NCI-H187 treated with DMSO at 0.1 percent for 48 hours (cell line): ENCODE measurements around the gene STOML1.

Experiments
- DNase-seq: peaks from one replicate; lab custom pipeline; 2025; lab: John Stamatoyannopoulos, UW

The STOML1 gene

DNA sequence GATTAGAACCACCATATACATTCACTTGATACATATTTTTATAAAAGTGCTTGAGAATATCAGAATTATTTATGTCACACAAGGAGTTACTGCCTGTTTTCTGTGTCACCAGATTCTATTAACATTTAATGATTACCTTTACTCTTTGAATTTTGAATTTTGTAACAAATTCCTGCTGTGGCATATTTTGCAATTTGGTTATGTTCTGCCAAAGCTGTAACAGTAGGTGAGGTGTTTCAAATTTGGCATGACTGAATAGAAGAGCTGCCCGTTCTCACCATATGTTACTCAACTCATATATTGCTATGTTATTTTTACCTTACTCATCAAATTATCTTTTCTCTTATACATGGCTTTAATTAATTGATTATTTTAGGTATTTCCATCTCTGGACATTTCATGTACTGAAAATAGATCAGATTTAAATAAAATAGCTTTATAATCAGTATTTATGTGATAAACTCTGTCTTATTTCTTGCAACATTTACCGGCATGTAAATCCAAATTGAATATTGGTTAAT lies 21.3 kb upstream of the STOML1 start:
- no peak for DNase-seq

DNA sequence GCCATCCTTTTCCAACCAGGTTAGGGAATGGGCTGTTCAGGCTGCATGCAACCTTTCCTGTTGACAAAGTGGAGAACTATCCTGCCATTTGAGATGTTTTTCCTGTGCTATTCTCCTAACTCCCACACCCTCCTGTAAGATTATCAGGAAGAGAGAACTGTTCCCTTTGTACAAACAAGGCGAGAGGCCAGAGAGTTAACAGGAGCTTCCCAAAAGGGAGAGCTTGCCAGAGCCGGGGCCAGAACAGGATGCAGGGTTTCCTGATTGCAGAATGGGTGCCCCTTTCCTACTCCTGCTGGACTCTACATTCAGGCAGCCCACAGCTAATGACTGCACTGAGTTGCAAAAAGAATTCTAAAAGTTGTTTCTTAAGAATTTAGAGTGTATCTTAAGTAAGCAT lies 19.5 kb upstream of the STOML1 start:
- DNase-seq = no peak

DNA sequence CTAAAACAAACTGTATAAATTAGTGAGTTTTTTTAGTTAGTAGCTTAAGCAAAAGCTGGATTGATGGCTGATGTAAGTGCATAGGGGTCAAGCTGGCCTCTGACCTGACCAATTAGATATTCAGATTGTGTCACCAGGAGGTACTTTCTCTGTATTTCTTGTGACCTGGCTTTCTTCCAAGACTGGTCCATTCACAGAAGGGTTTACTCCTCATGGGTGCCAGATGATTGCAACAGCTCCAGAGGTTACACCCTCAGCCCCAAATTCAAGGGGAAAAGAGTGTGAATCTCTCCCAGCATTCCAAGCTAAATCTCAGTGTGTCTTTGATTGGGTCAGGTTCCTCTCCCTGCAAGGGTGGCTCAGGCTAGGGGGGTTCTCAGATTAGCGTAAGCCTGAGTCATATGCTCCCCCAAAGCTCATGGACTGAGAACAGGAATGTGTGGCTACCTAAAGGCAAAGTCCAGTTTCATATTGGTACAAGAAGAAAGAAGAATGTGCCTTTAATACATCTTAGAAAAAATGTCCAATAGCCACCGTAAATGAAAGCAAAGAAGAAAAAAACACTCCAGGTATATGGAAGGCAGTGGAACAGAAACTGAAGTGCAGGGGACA lies 18.9 kb upstream of the STOML1 start:
- DNase-seq = no peak

DNA sequence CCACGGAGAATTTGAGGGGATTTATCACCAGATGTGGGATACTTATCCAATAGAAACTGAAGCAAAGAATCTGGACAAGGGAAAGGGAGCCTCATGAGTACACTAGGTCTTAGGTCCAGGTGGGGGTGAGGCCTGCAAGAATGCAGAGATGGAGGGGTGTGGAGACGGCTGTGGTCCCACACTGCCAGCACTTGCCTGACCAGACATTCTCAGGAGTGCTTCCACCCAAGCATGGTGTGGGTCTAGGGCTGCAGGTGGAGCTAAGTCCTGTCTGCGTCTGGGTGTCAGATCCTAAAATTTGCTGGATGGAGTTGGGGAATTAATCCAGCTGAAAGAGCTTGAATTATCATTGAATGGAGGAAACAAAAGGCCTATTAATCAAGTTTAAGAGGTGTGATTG lies 16.8 kb upstream of the STOML1 start:
- DNase-seq = no peak

DNA sequence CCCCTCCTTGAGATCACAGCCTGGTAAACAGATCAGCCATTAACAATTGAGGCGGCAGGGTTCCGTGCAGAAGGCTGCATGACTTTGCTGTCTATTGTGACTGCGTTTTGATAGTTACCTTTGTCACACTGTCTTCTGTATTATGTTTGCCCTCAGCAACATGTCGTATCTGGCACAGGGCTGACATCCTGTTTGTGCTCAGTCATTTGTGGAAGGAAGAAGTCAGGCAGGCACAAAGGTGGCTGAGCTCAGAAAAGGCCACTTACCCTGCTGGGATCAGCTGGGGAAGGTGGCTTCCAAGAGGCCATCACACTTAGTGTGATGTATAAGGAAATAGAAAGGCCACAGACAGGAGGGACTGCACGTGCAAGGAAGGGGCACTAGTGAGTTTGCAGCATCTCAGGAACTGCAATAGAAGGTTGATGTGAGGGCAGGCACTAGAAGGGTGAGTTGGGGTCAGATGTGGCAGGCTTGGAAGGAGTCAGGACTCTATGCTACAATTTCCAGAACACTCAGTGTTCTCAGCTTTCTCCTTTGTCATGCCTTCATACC lies 15.8 kb upstream of the STOML1 start:
- DNase-seq = no peak

DNA sequence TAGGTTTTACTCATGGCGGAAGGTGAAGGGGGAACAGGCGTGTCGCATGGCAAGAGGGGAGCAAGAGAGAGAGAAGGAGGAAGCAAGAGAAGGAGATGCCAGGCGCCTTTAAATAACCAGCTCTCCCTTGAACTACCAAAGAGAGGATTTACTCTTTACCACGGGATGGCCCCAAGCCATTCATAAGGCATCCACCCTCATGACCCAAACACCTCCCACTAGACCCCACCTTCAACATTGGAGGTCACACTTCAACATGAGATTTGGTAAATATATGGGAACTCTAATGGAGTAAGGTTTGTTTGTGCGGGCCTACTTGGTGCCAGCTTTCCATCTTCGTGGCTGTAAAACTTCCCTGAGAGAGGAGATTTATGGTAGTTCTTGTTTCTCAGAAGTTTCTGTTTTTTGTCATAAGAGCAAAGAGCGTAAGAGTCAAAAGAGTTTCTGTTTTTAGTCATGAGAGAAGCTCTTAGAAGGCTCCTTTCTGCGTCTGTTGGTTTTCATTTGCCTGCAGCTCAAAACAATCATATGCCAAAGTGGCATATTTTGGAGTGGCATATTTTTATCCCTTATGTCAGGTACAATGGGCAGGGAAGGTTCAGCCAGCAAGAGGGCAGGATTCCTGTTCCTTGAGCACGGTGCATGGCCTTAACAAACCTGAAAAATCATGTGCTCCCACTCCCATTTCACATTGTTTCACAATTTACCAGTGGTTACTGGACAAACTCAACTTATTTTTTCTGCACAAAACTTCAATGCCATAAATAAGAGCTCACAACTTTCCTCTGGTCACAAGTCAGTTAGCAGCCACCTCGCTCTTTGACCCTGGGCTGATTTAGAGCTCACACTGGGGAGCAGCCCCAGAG lies 14.9 kb upstream of the STOML1 start:
- no peak for DNase-seq

DNA sequence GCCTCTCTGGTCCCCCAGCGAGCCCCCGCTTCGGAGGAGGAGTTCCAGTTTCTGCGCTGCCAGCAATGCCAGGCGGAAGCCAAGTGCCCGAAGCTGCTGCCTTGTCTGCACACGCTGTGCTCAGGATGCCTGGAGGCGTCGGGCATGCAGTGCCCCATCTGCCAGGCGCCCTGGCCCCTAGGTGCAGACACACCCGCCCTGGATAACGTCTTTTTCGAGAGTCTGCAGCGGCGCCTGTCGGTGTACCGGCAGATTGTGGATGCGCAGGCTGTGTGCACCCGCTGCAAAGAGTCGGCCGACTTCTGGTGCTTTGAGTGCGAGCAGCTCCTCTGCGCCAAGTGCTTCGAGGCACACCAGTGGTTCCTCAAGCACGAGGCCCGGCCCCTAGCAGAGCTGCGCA lies 5.9 kb upstream of the STOML1 start:
- no peak for DNase-seq

DNA sequence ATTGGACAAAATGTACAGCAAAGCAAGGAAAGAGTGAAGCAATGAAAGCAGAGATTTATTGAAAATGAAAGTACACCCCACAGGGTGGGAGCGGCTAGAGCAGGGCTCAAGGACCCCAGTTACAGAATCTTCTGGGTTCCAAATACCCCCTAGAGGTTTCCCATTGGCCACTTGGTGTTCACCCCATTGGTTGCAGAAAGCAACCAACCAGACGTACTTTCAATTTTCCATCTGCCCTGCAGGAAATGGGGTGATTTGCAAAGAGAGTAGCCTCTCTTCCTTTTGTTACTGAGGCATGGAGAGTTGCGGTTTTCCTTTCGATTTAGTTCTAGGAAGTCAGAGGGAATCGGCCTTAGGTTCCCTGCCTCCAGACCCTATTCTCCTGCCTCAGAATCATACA lies 4.8 kb upstream of the STOML1 start:
- DNase-seq = peak; percentile 4

DNA sequence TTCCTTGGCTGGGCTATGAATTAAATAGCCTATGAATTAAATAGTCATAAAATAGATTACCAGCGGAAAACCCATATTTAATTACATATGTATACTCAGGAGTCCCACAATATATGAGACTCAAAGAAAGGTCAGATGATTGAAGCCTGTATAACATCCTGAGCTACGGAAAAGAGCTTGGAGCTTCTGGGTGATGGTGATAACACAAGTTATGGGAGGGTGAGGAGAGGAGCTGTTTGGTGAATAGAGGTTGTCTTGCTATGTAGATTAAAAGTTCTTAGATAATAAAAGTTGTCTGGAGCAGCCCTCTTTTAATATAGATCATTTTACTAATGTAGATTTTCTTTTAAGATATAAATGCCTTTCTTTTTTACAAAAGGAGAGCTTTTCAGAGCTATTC lies 4.2 kb upstream of the STOML1 start:
- DNase-seq = no peak

DNA sequence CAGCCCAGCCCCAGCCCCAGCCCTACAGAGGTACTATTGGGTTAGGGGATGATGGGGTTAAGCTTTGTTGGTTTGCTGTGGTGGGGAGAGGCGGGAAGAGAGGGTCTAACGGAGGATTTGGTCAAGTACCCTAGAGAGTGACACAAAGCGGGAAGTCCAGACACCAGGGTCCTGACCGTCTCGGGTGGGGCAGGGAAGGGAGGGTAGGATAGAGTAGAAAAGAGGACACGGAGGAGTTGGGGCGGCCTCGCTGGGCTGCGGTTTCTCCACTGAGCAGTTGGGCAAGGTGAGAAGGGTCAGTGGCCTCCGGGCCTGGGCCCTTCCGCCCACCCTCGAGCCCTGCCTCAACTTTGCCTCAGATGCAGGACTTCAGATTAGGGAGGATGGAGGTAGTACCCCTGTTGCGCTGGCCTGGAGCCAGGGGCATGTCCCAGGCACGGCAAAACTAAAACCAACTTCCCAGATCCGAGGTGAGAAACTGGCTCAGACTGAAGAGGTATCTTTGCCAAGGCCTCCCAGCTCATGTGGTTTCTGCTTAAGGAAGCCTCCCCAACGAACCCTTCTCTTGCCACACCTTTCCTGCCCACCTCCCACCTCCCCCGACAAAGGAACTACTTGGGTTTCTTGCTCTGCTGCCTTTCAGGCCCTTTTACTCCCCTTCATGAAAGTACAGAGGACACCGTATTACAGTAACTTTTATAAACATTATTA lies 3.0 kb upstream of the STOML1 start:
- no peak for DNase-seq

DNA sequence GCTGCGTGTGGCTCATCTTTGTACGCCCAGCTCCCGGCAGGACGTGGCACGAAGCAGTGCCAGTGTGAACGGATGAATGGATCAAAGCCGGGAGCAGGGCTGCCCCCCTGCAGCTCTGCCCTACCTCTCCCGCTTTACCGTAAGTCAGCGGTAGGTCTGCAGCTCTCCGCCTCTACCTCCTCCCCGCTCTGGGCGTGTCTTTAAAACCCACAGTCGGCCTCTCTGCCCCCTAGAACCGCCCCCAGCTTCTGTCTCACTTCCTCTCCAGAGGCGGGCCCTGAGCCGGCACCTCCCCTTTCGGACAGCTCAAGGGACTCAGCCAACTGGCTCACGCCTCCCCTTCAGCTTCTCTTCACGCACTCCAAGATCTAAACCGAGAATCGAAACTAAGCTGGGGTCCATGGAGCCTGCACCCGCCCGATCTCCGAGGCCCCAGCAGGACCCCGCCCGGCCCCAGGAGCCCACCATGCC lies 2.4 kb upstream of the STOML1 start, which contains the start of gene PML:
Gene PML, plus strand, starts transcription at position 304 of the 471 bp plus-strand sequence. Its CDS starts 97 bp downstream, at position 401.
- peak; percentile 92 for DNase-seq

DNA sequence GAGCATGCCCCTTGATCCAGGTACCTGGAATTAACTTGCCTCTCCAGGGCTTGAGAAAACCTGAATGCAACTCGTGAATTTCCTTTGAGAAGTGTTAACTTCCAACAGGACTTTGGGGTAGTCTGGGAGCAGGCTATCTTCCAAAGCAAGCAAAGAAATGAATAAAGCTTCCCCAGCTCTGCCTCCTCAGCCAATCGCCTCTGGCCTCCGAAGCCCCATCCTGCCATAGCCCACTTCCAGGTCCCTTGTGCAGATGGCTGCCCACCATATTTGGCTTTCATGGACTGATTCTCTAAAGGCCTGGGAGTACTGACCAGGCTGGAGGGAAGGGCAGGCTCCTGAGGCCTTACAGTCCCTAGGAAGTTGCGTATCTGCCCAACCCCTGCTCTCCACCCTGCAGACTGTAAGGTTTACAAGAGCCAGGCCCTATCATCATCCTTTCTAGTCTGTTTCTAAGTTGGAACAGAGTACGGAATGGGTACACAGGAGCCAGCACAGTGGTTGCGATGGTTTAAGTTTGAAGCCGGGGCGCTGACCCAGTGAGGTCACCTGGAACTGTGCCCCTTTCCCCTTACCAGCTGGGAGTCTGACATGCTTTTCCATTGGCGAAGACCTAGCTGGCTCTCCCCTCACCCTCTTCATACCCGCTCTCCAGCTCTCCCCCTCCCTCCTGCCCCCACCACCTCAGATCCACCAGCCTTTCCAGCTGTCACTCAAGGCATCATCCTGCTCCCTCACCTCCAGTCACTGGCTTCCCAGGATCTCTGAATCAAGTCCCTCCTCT lies 1.3 kb upstream of the STOML1 start:
- DNase-seq = no peak

DNA sequence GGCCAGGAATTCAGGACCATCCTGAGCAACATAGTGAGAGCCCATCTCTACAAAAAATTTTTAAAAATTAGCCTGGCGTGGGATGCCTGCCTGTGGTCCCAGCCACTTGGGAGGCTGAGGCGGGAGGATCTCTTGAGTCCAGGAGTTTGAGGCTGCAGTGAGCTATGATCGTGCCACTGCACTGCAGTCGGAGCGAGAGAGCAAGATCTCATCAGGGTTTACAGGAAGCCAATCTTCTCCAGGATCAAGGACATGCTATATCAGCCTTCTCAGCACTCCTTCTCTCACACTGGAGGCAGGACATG lies 451 bp upstream of the STOML1 start:
- DNase-seq = no peak

DNA sequence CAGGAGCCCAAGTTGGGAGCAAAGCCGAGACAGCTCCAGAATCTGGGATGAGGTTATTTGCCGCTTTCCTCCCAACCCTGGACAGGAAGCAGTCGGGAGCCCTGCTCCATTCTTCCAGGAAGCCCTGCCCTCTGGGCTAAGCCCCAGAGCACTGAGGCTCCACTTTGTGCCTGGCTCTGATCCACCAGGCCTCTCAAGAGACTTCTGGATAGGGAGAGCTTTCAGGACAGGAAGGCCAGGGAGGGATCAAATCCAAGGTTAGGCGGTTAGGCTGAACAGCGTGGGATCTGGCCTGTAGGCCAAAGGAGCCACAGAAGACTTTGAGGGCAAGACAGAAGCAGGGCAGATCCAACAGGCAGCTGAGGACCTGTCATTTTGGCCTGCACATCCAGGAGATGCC lies 835 bp downstream of the STOML1 start:
- no peak for DNase-seq

DNA sequence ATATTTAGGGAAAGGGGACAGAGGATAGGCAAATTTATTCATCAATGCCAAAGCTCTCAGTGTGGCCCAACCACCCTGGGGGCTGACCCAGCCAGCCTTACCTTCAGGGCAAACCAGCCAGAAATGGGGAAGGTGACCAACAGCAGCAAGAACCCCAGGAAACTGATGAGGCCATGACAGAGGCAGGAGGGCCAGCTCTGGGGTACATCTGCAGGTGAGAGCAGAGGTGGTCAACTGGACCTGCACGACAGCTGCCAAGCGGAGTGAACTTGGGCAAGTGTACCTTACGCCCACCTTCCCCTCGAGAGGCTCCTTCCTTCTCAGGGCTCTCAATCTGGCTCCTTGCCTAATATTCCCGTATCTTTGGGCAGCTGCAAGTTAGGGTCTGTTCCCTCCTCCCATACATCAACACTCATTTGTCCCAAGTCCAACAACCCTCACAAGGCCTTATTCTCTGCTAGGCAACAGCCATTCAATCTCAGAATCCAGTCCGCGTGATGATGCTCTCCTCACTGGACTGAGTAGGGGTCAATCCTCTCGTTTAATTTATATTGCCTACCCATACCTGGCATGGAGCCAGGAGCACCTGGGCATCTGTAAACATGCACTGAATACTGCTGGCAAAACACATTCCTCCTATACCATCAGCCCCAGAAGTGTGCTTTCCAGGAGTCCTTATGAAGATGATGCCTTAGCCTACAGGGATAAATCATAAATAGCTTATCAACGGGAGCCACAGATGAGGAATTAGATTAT lies 1.7 kb downstream of the STOML1 start:
- no peak for DNase-seq

DNA sequence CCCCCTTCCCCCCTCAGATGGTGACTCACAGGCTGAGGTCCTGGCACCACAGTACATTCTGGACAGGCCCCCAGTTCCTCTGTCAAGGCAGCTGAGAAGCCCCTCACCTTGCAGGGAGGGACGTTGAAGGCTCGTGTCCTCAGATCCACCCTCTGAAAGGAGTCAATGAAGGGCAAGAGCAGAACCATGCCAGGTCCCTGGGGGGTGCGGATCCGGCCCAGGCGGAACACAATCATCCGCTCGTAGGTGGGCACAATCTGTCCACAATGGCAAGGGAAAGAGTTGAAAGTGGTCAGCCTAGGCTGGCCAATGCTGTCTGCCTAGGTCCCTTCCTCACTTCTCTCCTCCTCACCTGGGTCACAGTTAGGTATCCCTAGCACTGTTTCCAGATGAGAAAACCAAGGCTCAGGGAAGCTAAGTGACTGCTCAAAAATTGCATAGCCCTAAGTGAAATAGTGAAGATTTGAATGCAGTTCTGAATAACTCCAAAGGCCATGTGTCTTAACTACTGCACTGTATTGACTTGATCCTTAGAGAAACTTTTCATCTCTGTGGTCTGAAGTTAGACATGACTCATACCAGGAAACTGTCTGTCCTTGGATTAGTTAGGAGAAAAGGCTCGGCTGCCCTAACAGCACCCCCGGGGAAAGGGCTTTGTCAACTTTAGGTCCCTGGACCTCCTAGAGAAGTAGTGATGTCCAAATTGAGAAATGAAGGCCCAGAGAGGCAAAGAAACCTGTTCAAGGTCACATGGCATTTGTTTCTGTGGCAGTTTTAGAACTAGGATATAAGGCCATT lies 2.9 kb downstream of the STOML1 start:
- DNase-seq = no peak

DNA sequence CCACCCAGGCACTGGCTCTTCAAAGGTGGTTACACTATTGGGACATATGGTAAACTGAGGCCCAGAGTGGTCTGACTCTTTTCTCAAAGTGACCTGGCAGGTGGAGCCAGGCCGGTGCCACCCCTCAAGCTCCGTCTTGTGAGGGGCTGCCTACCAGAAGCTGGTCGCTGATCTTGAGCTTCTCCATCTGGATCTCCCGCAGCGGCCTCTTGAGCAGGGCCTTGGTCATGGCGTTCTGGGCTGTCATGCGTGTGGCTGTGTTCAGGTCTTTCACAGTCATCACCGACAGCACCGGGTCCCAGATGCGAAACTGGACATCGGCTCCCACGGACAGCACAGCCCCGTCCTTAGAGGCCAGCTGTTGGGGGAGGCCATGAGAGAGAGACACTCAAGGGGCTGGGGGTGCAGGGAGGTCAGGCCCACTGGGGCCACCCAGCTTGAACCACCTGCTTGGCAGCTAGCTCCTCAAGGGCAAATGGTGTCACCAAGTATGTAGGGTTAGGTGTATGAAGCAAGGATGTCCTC lies 3.6 kb downstream of the STOML1 start:
- no peak for DNase-seq

DNA sequence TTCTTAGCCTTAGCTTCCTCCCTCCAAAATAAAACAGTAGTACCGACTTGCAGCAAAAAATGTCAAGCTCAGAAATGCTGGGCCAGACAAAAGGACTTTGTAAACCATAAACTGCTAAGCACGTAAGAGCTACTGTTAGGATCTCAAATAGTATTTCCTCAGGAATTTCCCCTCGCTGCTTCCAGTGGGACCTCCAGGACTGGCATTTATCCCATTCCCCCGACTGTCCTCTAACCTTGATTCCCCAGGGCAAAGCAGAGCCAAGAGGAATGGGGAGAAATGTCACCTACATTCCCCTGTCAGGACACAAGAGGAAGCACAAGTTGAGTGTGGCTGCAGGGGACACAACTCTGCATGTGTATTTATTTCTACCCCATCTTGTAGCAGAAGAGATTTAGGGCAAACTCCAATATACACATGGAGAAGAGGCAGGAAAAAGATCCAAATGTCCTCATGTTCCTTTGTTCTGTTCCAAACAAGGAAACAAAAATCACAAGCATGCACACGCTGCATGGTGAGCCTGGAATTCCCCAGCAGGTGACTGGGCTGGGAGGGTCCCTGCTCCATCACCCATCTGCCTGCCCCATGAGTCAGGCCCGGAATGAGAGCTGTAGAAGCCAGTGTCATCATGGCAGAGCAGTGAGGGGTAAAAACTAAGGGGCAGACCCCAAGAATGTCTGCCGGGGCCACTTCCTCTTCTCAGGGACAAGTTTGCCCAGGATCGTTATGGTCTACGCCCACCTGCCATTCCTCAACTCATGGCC lies 4.2 kb downstream of the STOML1 start:
- DNase-seq = no peak

DNA sequence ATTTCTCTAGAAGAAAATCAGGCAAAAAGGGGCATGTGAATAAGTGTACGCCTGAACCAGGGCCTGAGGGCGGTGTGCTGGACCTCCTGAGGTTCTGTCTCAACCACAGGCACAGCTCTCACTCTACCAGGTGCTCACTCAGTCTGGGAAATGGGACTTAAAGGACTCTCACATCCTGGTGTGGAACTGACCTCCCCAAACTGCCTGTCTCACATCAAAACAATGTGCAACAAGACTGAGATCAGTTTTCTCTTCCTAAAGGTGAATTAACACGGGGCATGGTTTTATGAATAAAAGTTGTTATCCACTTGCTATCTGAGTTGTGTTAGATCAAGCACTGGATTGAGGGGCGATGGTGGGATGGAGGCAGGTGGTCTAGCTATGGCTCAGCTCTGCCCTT lies 4.8 kb downstream of the STOML1 start:
- no peak for DNase-seq
